WTC11 (cell line): ENCODE results near the gene SERPINB6. TPM values are rescaled to one million over a fixed set of nuclear protein-coding genes. Genes with fewer than 3 reads are reported as not detected.

ENCODE experiments used
- ATF1 ChIP-seq: sonication (generic); formaldehyde crosslinking; IDR thresholded peaks from 2 replicates; pipeline ENCODE4 v1.8.1; 2023; ENCODE audit warnings: mild to moderate bottlenecking, moderate library complexity, missing genetic modification reagents
- CREM ChIP-seq: sonication (generic); formaldehyde crosslinking; IDR thresholded peaks from 2 replicates; pipeline ENCODE4 v1.8.1; 2022; ENCODE audit warnings: mild to moderate bottlenecking, missing genetic modification reagents, moderate library complexity
- ETV6 ChIP-seq: sonication (generic); formaldehyde crosslinking; IDR thresholded peaks from 2 replicates; pipeline ENCODE4 v1.8.1; 2022; ENCODE audit warnings: mild to moderate bottlenecking, missing genetic modification reagents
- HMGA2 ChIP-seq: fragments of 250-450 bp; sonication (Bioruptor Pico); IDR thresholded peaks from 2 replicates; pipeline ENCODE4 v1.4.0; 2021; ENCODE audit warnings: mild to moderate bottlenecking, moderate library complexity
- IRF2 ChIP-seq: sonication (generic); formaldehyde crosslinking; IDR thresholded peaks from 2 replicates; pipeline ENCODE4 v1.8.0; 2022; ENCODE audit warnings: low read depth, missing genetic modification reagents, borderline replicate concordance
- KAT7 ChIP-seq: sonication (generic); formaldehyde crosslinking; IDR thresholded peaks from 2 replicates; pipeline ENCODE4 v1.8.1; 2023; ENCODE audit warnings: missing genetic modification reagents, mild to moderate bottlenecking, borderline replicate concordance
- NR2C2 ChIP-seq: sonication (generic); formaldehyde crosslinking; IDR thresholded peaks from 2 replicates; pipeline ENCODE4 v1.8.0; 2022; ENCODE audit warnings: mild to moderate bottlenecking, missing genetic modification reagents
- TEAD4 ChIP-seq: sonication (generic); formaldehyde crosslinking; IDR thresholded peaks from 2 replicates; pipeline ENCODE4 v1.8.0; 2022; ENCODE audit warnings: mild to moderate bottlenecking, missing genetic modification reagents
- ZNF138 ChIP-seq: sonication (generic); formaldehyde crosslinking; conservative IDR thresholded peaks from 2 replicates; pipeline ENCODE4 v1.8.1; 2022; ENCODE audit warnings: mild to moderate bottlenecking, moderate library complexity, missing genetic modification reagents
- ZNF416 ChIP-seq: fragments of 250-450 bp; sonication (Bioruptor Pico); IDR thresholded peaks from 2 replicates; pipeline ENCODE4 v1.9.0; 2021; ENCODE audit warnings: mild to moderate bottlenecking, inconsistent platforms
- total RNA-seq: library from RNA; stranded (reverse); gene quantifications from 3 replicates; pipeline ENCODE4 v1.2.3, GENCODE V29; 2021
- TF ChIP-seq, protein P1 (sequence below): sonication (generic); formaldehyde crosslinking; IDR thresholded peaks from 2 replicates; pipeline ENCODE4 v1.8.1; 2023; ENCODE audit warnings: mild to moderate bottlenecking, missing genetic modification reagents, moderate library complexity
- TF ChIP-seq, protein P2 (sequence below): sonication (generic); formaldehyde crosslinking; IDR thresholded peaks from 2 replicates; pipeline ENCODE4 v1.8.1; 2023; ENCODE audit warnings: mild to moderate bottlenecking, missing genetic modification reagents
- TF ChIP-seq, protein P3 (sequence below): sonication (generic); formaldehyde crosslinking; IDR thresholded peaks from 2 replicates; pipeline ENCODE4 v1.8.0; 2022; ENCODE audit warnings: mild to moderate bottlenecking, missing genetic modification reagents
- TF ChIP-seq, protein P4 (sequence below): sonication (generic); formaldehyde crosslinking; IDR thresholded peaks from 2 replicates; pipeline ENCODE4 v1.8.1; 2023; ENCODE audit warnings: mild to moderate bottlenecking, missing genetic modification reagents, borderline replicate concordance
- TF ChIP-seq, protein P5 (sequence below): sonication (generic); formaldehyde crosslinking; IDR thresholded peaks from 2 replicates; pipeline ENCODE4 v1.8.0; 2022; ENCODE audit warnings: mild to moderate bottlenecking, missing genetic modification reagents
- TF ChIP-seq, protein P6 (sequence below): fragments of 250-450 bp; sonication (Bioruptor Pico); conservative IDR thresholded peaks from 2 replicates; pipeline ENCODE4 v1.9.0; 2021; ENCODE audit warnings: mild to moderate bottlenecking
- TF ChIP-seq, protein P7 (sequence below): fragments of 250-450 bp; sonication (Bioruptor Pico); IDR thresholded peaks from 2 replicates; pipeline ENCODE4 v1.9.0; 2021; ENCODE audit warnings: mild to moderate bottlenecking, borderline replicate concordance
- TF ChIP-seq, protein P8 (sequence below): sonication (generic); formaldehyde crosslinking; IDR thresholded peaks from 2 replicates; pipeline ENCODE4 v1.8.1; 2022; ENCODE audit warnings: mild to moderate bottlenecking, missing genetic modification reagents, moderate library complexity, borderline replicate concordance
- TF ChIP-seq, protein P9 (sequence below): fragments of 250-450 bp; sonication (Bioruptor Pico); IDR thresholded peaks from 2 replicates; pipeline ENCODE4 v1.9.0; 2021; ENCODE audit warnings: mild to moderate bottlenecking

Gene SERPINB6
- total RNA-seq, 1 experiment from 2014 or later = 28.0 TPM

DNA sequence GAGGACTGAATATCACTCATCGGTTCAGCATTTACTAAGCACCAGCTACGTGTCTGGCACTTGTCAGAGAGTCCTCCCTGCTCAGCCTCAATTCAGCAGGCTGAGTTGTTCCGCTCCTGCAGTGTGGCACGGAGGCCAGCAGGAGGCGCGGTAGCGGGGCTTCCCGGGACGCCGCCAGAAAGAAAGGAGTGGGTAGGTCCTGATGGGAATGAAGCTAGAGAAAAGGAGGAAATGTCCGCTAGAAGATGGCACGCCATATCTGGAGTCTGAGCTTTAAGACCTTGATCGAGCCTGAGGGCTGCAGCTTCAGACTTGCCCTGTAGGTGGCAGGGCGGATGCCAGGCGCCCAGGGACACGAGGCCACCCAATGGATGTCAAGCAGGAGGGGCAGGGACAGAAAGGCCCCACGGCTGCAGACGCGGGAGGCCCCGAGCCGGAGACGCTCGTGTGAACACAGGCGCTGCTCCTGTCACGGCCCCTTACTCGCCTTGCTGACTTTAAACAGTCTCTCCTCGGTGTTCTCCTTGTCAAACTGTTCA is 18.7 kb downstream of the SERPINB6 start (continued):
- TF ChIP-seq ZNF138 (CRISPR knock-in tag) (no peak), CREM (CRISPR knock-in tag) (no peak; the same call in 1 of the 2 replicates), IRF2 (CRISPR knock-in tag) (no peak), TEAD4 (CRISPR knock-in tag) (no peak), KAT7 (CRISPR knock-in tag) (no peak), ATF1 (CRISPR knock-in tag) (no peak), HMGA2 (CRISPR knock-in tag) (no peak), ZNF416 (0 out of 2 replicates have a peak, but pooled peaks have one; percentile 62), NR2C2 (CRISPR knock-in tag) (no peak), ETV6 (no peak; the same call in 1 of the 2 replicates)
- TF ChIP-seq, protein P1, sequence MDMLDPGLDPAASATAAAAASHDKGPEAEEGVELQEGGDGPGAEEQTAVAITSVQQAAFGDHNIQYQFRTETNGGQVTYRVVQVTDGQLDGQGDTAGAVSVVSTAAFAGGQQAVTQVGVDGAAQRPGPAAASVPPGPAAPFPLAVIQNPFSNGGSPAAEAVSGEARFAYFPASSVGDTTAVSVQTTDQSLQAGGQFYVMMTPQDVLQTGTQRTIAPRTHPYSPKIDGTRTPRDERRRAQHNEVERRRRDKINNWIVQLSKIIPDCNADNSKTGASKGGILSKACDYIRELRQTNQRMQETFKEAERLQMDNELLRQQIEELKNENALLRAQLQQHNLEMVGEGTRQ (CRISPR knock-in tag) = no peak
- TF ChIP-seq, protein P2, sequence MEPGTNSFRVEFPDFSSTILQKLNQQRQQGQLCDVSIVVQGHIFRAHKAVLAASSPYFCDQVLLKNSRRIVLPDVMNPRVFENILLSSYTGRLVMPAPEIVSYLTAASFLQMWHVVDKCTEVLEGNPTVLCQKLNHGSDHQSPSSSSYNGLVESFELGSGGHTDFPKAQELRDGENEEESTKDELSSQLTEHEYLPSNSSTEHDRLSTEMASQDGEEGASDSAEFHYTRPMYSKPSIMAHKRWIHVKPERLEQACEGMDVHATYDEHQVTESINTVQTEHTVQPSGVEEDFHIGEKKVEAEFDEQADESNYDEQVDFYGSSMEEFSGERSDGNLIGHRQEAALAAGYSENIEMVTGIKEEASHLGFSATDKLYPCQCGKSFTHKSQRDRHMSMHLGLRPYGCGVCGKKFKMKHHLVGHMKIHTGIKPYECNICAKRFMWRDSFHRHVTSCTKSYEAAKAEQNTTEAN (CRISPR knock-in tag) = 0 out of 2 replicates have a peak, but pooled peaks have one; percentile 48
- TF ChIP-seq, protein P3, sequence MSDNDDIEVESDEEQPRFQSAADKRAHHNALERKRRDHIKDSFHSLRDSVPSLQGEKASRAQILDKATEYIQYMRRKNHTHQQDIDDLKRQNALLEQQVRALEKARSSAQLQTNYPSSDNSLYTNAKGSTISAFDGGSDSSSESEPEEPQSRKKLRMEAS = peak; percentile 89
- TF ChIP-seq, protein P4, sequence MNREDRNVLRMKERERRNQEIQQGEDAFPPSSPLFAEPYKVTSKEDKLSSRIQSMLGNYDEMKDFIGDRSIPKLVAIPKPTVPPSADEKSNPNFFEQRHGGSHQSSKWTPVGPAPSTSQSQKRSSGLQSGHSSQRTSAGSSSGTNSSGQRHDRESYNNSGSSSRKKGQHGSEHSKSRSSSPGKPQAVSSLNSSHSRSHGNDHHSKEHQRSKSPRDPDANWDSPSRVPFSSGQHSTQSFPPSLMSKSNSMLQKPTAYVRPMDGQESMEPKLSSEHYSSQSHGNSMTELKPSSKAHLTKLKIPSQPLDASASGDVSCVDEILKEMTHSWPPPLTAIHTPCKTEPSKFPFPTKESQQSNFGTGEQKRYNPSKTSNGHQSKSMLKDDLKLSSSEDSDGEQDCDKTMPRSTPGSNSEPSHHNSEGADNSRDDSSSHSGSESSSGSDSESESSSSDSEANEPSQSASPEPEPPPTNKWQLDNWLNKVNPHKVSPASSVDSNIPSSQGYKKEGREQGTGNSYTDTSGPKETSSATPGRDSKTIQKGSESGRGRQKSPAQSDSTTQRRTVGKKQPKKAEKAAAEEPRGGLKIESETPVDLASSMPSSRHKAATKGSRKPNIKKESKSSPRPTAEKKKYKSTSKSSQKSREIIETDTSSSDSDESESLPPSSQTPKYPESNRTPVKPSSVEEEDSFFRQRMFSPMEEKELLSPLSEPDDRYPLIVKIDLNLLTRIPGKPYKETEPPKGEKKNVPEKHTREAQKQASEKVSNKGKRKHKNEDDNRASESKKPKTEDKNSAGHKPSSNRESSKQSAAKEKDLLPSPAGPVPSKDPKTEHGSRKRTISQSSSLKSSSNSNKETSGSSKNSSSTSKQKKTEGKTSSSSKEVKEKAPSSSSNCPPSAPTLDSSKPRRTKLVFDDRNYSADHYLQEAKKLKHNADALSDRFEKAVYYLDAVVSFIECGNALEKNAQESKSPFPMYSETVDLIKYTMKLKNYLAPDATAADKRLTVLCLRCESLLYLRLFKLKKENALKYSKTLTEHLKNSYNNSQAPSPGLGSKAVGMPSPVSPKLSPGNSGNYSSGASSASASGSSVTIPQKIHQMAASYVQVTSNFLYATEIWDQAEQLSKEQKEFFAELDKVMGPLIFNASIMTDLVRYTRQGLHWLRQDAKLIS (CRISPR knock-in tag) = no peak
- TF ChIP-seq, protein P5, sequence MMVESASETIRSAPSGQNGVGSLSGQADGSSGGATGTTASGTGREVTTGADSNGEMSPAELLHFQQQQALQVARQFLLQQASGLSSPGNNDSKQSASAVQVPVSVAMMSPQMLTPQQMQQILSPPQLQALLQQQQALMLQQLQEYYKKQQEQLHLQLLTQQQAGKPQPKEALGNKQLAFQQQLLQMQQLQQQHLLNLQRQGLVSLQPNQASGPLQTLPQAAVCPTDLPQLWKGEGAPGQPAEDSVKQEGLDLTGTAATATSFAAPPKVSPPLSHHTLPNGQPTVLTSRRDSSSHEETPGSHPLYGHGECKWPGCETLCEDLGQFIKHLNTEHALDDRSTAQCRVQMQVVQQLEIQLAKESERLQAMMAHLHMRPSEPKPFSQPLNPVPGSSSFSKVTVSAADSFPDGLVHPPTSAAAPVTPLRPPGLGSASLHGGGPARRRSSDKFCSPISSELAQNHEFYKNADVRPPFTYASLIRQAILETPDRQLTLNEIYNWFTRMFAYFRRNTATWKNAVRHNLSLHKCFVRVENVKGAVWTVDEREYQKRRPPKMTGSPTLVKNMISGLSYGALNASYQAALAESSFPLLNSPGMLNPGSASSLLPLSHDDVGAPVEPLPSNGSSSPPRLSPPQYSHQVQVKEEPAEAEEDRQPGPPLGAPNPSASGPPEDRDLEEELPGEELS (CRISPR knock-in tag) = 0 out of 2 replicates have a peak, but pooled peaks have one; percentile 16
- TF ChIP-seq, protein P6, sequence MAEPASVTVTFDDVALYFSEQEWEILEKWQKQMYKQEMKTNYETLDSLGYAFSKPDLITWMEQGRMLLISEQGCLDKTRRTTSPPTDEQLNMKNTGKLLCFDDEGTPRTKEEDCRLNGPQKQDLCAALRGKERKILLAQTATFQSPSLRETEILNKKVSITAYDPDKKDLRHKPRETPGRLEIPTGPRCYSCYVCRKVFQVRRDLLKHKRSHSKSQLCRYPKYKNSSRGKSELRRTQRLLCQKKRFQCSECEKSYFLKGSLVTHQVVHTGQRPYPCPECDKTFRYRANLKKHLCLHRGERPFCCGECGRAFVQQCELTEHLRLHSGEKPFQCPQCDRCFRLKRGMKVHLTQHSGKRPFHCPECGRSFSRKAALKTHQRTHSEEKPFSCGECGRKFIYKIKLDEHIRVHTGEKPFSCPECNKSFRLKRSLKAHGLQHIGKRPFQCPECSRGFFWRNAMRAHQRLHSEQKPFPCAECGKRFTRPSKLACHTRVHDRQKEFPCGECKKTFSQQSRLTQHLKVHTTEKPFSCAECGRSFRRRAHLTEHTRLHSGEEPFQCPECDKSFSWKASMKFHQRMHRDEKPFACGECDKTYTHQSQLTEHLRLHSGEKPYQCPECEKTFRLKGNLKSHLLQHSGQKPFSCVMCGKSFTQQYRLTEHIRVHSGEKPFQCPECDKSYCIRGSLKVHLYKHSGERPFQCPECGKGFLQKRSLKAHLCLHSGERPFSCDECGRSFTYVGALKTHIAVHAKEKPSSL (CRISPR knock-in tag) = no peak
- TF ChIP-seq, protein P7, sequence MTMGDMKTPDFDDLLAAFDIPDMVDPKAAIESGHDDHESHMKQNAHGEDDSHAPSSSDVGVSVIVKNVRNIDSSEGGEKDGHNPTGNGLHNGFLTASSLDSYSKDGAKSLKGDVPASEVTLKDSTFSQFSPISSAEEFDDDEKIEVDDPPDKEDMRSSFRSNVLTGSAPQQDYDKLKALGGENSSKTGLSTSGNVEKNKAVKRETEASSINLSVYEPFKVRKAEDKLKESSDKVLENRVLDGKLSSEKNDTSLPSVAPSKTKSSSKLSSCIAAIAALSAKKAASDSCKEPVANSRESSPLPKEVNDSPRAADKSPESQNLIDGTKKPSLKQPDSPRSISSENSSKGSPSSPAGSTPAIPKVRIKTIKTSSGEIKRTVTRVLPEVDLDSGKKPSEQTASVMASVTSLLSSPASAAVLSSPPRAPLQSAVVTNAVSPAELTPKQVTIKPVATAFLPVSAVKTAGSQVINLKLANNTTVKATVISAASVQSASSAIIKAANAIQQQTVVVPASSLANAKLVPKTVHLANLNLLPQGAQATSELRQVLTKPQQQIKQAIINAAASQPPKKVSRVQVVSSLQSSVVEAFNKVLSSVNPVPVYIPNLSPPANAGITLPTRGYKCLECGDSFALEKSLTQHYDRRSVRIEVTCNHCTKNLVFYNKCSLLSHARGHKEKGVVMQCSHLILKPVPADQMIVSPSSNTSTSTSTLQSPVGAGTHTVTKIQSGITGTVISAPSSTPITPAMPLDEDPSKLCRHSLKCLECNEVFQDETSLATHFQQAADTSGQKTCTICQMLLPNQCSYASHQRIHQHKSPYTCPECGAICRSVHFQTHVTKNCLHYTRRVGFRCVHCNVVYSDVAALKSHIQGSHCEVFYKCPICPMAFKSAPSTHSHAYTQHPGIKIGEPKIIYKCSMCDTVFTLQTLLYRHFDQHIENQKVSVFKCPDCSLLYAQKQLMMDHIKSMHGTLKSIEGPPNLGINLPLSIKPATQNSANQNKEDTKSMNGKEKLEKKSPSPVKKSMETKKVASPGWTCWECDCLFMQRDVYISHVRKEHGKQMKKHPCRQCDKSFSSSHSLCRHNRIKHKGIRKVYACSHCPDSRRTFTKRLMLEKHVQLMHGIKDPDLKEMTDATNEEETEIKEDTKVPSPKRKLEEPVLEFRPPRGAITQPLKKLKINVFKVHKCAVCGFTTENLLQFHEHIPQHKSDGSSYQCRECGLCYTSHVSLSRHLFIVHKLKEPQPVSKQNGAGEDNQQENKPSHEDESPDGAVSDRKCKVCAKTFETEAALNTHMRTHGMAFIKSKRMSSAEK (CRISPR knock-in tag) = no peak
- TF ChIP-seq, protein P8, sequence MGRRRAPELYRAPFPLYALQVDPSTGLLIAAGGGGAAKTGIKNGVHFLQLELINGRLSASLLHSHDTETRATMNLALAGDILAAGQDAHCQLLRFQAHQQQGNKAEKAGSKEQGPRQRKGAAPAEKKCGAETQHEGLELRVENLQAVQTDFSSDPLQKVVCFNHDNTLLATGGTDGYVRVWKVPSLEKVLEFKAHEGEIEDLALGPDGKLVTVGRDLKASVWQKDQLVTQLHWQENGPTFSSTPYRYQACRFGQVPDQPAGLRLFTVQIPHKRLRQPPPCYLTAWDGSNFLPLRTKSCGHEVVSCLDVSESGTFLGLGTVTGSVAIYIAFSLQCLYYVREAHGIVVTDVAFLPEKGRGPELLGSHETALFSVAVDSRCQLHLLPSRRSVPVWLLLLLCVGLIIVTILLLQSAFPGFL (CRISPR knock-in tag) = no peak
- TF ChIP-seq, protein P9, sequence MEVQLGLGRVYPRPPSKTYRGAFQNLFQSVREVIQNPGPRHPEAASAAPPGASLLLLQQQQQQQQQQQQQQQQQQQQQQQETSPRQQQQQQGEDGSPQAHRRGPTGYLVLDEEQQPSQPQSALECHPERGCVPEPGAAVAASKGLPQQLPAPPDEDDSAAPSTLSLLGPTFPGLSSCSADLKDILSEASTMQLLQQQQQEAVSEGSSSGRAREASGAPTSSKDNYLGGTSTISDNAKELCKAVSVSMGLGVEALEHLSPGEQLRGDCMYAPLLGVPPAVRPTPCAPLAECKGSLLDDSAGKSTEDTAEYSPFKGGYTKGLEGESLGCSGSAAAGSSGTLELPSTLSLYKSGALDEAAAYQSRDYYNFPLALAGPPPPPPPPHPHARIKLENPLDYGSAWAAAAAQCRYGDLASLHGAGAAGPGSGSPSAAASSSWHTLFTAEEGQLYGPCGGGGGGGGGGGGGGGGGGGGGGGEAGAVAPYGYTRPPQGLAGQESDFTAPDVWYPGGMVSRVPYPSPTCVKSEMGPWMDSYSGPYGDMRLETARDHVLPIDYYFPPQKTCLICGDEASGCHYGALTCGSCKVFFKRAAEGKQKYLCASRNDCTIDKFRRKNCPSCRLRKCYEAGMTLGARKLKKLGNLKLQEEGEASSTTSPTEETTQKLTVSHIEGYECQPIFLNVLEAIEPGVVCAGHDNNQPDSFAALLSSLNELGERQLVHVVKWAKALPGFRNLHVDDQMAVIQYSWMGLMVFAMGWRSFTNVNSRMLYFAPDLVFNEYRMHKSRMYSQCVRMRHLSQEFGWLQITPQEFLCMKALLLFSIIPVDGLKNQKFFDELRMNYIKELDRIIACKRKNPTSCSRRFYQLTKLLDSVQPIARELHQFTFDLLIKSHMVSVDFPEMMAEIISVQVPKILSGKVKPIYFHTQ = no peak
